ENCODE data around the gene MDFI. TPM values are rescaled to one million over a fixed set of nuclear protein-coding genes. Genes with fewer than 3 reads are reported as not detected.

MDFI gene
- total RNA-seq, 1 donor from 2014 or later, result 149 TPM

- no peak for TF ChIP-seq CTCF (IDR thresholded peaks at IDR 0.05; ENCODE audit: unreplicated experiment)
- peaks cover 2% of the 10 kb centered on the region for H3K4me1 Mint-ChIP-seq
- H3K4me3 Mint-ChIP-seq, result no peak overlapping the region
- H3K27ac Mint-ChIP-seq, result no peak overlapping the region
- no peaks in the 10 kb centered on the region for H3K9me3 Mint-ChIP-seq
- DNase-seq (ENCODE audit: low spot score in 2 of 2, unreplicated experiment in 2 of 2), result no peak
- H3K36me3 Mint-ChIP-seq, result peaks cover 30% of the 10 kb centered on the region
- H3K27me3 Mint-ChIP-seq (ENCODE audit: low read depth), result no peaks in the 10 kb centered on the region
These were observed 44.9 kb upstream of the MDFI start for GRCh38 chr6:41593406-41593805.

- Mint-ChIP-seq H3K4me3 (no peak overlapping the region), H3K9me3 (no peaks in the 10 kb centered on the region), H3K27ac (no peak overlapping the region), H3K36me3 (peaks cover 27% of the 10 kb centered on the region), H3K4me1 (peaks cover 1% of the 10 kb centered on the region), H3K27me3 (ENCODE audit: low read depth) (no peaks in the 10 kb centered on the region)
- TF ChIP-seq CTCF (IDR thresholded peaks at IDR 0.05; ENCODE audit: unreplicated experiment), result no peak
- DNase-seq (ENCODE audit: low spot score in 2 of 2, unreplicated experiment in 2 of 2), result no peak
These were observed 44.4 kb upstream of the MDFI start for GRCh38 chr6:41593839-41594238.

- no peak overlapping the region for H3K27ac Mint-ChIP-seq
- peaks cover 3% of the 10 kb centered on the region for H3K4me1 Mint-ChIP-seq
- H3K27me3 Mint-ChIP-seq (ENCODE audit: low read depth), result no peaks in the 10 kb centered on the region
- DNase-seq (ENCODE audit: low spot score in 2 of 2, unreplicated experiment in 2 of 2), result no peak
- no peak for TF ChIP-seq CTCF (IDR thresholded peaks at IDR 0.05; ENCODE audit: unreplicated experiment)
- H3K9me3 Mint-ChIP-seq, result no peaks in the 10 kb centered on the region
- no peak overlapping the region for H3K4me3 Mint-ChIP-seq
- peaks cover 27% of the 10 kb centered on the region for H3K36me3 Mint-ChIP-seq
These were observed 43.9 kb upstream of the MDFI start for GRCh38 chr6:41594326-41594725.

- Mint-ChIP-seq H3K27ac (no peak overlapping the region), H3K27me3 (ENCODE audit: low read depth) (no peaks in the 10 kb centered on the region), H3K4me3 (no peak overlapping the region), H3K4me1 (peaks cover 7% of the 10 kb centered on the region), H3K9me3 (no peaks in the 10 kb centered on the region), H3K36me3 (peaks cover 27% of the 10 kb centered on the region)
- TF ChIP-seq CTCF (IDR thresholded peaks at IDR 0.05; ENCODE audit: unreplicated experiment), result no peak
- DNase-seq (ENCODE audit: low spot score in 2 of 2, unreplicated experiment in 2 of 2), result no peak
These were observed 43.5 kb upstream of the MDFI start for GRCh38 chr6:41594766-41595165.

- peaks cover 27% of the 10 kb centered on the region for H3K36me3 Mint-ChIP-seq
- no peak for DNase-seq (ENCODE audit: low spot score in 2 of 2, unreplicated experiment in 2 of 2)
- no peak for TF ChIP-seq CTCF (IDR thresholded peaks at IDR 0.05; ENCODE audit: unreplicated experiment)
- no peak overlapping the region for H3K4me3 Mint-ChIP-seq
- peaks cover 7% of the 10 kb centered on the region for H3K4me1 Mint-ChIP-seq
- H3K27me3 Mint-ChIP-seq (ENCODE audit: low read depth), result no peaks in the 10 kb centered on the region
- no peaks in the 10 kb centered on the region for H3K9me3 Mint-ChIP-seq
- H3K27ac Mint-ChIP-seq, result no peak overlapping the region
These were observed 43.1 kb upstream of the MDFI start for GRCh38 chr6:41595166-41595565.

- no peak for TF ChIP-seq CTCF (IDR thresholded peaks at IDR 0.05; ENCODE audit: unreplicated experiment)
- Mint-ChIP-seq H3K27ac (no peak overlapping the region), H3K36me3 (peaks cover 23% of the 10 kb centered on the region)
These were observed 42.1 kb upstream of the MDFI start for GRCh38 chr6:41596096-41596685.

More at GRCh38 chr6:41596096-41596685, 42.1 kb upstream of the MDFI start:
- DNase-seq (ENCODE audit: low spot score in 2 of 2, unreplicated experiment in 2 of 2), result no peak
- Mint-ChIP-seq H3K9me3 (no peaks in the 10 kb centered on the region), H3K27me3 (ENCODE audit: low read depth) (no peaks in the 10 kb centered on the region), H3K4me1 (peaks cover 7% of the 10 kb centered on the region), H3K4me3 (no peak overlapping the region)
